ENCODE measurements around the gene KCNIP4.

Gene KCNIP4

GRCh38 chr4:20983763-20984575 lies 964.6 kb downstream of the KCNIP4 start:
- Histone ChIP-seq H2AFZ (ENCODE audit: low read depth) (no peak overlapping the region), H3K4me3 (IDR thresholded peaks at IDR 0.05; ENCODE audit: insufficient read depth, low read depth, low read length) (no peak overlapping the region), H3K27me3 (ENCODE audit: insufficient read depth, low read depth) (no peaks in the 10 kb centered on the region), H3K9ac (no peak overlapping the region), H3K27ac (no peak overlapping the region), H4K20me1 (ENCODE audit: insufficient read depth) (no peaks in the 10 kb centered on the region), H3K4me2 (no peak overlapping the region), H3K4me1 (ENCODE audit: low read depth, poor library complexity, severe bottlenecking) (no peaks in the 10 kb centered on the region), H3K79me2 (ENCODE audit: insufficient read depth, low read depth) (no peaks in the 10 kb centered on the region), H3K36me3 (ENCODE audit: insufficient read depth) (no peaks in the 10 kb centered on the region)
- TF ChIP-seq CTCF (conservative IDR thresholded peaks at IDR 0.05; ENCODE audit: low read depth, low read length), result no peak

GRCh38 chr4:20982544-20982943 lies 966.0 kb downstream of the KCNIP4 start:
- Histone ChIP-seq H3K4me3 (IDR thresholded peaks at IDR 0.05; ENCODE audit: insufficient read depth, low read depth, low read length) (no peak overlapping the region), H4K20me1 (ENCODE audit: insufficient read depth) (no peaks in the 10 kb centered on the region), H3K4me2 (no peak overlapping the region), H3K27me3 (ENCODE audit: insufficient read depth, low read depth) (no peaks in the 10 kb centered on the region), H2AFZ (ENCODE audit: low read depth) (no peak overlapping the region), H3K27ac (no peak overlapping the region), H3K9ac (no peak overlapping the region), H3K79me2 (ENCODE audit: insufficient read depth, low read depth) (no peaks in the 10 kb centered on the region), H3K36me3 (ENCODE audit: insufficient read depth) (no peaks in the 10 kb centered on the region), H3K4me1 (ENCODE audit: low read depth, poor library complexity, severe bottlenecking) (no peaks in the 10 kb centered on the region)
- TF ChIP-seq CTCF (conservative IDR thresholded peaks at IDR 0.05; ENCODE audit: low read depth, low read length), result no peak

GRCh38 chr4:20960291-20960690 lies 988.3 kb downstream of the KCNIP4 start:
- no peak for TF ChIP-seq CTCF (conservative IDR thresholded peaks at IDR 0.05; ENCODE audit: low read depth, low read length)

GRCh38 chr4:20954541-20954940 lies 994.0 kb downstream of the KCNIP4 start:
- H2AFZ ChIP-seq (ENCODE audit: low read depth), result no peak overlapping the region
- H3K27ac ChIP-seq, result no peak overlapping the region
- no peaks in the 10 kb centered on the region for H3K4me1 ChIP-seq (ENCODE audit: low read depth, poor library complexity, severe bottlenecking)
- TF ChIP-seq CTCF (conservative IDR thresholded peaks at IDR 0.05; ENCODE audit: low read depth, low read length), result no peak
- no peaks in the 10 kb centered on the region for H3K36me3 ChIP-seq (ENCODE audit: insufficient read depth)
- H3K27me3 ChIP-seq (ENCODE audit: insufficient read depth, low read depth), result no peaks in the 10 kb centered on the region
- no peak overlapping the region for H3K4me2 ChIP-seq
- no peaks in the 10 kb centered on the region for H4K20me1 ChIP-seq (ENCODE audit: insufficient read depth)
- H3K4me3 ChIP-seq (IDR thresholded peaks at IDR 0.05; ENCODE audit: insufficient read depth, low read depth, low read length), result no peak overlapping the region
- H3K9ac ChIP-seq, result no peak overlapping the region
- no peaks in the 10 kb centered on the region for H3K79me2 ChIP-seq (ENCODE audit: insufficient read depth, low read depth)

More at GRCh38 chr4:20960291-20960690, 988.3 kb downstream of the KCNIP4 start:
- no peaks in the 10 kb centered on the region for H3K36me3 ChIP-seq (ENCODE audit: insufficient read depth)
- H4K20me1 ChIP-seq (ENCODE audit: insufficient read depth), result no peaks in the 10 kb centered on the region
- no peaks in the 10 kb centered on the region for H3K4me1 ChIP-seq (ENCODE audit: low read depth, poor library complexity, severe bottlenecking)
- no peak overlapping the region for H2AFZ ChIP-seq (ENCODE audit: low read depth)
- H3K4me3 ChIP-seq (IDR thresholded peaks at IDR 0.05; ENCODE audit: insufficient read depth, low read depth, low read length), result no peak overlapping the region
- H3K27me3 ChIP-seq (ENCODE audit: insufficient read depth, low read depth), result no peaks in the 10 kb centered on the region
- no peaks in the 10 kb centered on the region for H3K79me2 ChIP-seq (ENCODE audit: insufficient read depth, low read depth)
- no peak overlapping the region for H3K9ac ChIP-seq
- no peak overlapping the region for H3K27ac ChIP-seq
- no peak overlapping the region for H3K4me2 ChIP-seq

All from KMS-11 (cell line).